ENCODE data around the gene CCDC97. TPM values are rescaled to one million over a fixed set of nuclear protein-coding genes. Genes with fewer than 3 reads are reported as not detected.

CCDC97 gene
- total RNA-seq, 2 experiments from 2014 or later = 20.5 to 23.4 TPM

DNA sequence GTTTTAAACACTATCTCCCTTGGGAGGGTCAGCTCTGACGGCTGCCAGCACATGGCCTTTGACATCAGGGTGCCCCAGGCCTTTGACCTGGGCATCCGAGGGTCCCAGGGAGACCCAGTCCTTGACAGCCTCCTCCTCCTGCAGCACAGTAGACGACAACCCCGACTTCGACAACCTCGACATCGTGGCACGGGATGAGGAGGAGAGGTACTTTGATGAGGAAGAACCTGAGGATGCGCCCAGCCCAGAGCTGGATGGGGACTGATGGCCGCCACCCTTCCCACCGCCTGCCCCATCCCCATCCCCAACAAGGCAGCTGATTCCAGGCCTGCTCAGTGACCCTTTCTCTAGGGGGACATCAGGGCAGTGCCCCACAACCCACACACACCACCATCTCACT is 12.5 kb downstream of the CCDC97 start:
- H3K9me3 Mint-ChIP-seq = no peaks in the 10 kb centered on the region
- ChIA-PET POLR2A (interaction anchor here (0.5 kb wide), 1 partner anchor 43 kb away, joined by 3 read pairs; no protein-coding TSS in a partner anchor), CTCF (interaction anchor here (1.2 to 1.5 kb wide), 2 partner anchors 30 to 42 kb away, joined by 3 to 10 read pairs; partner anchors contain the start of gene B9D2)
- H3K4me3 Mint-ChIP-seq = no peak overlapping the region
- H3K27me3 Mint-ChIP-seq = no peaks in the 10 kb centered on the region
- H3K36me3 Mint-ChIP-seq = peaks cover 23% of the 10 kb centered on the region
- peak overlapping the region; percentile 42 for H3K27ac Mint-ChIP-seq
- intact Hi-C loops (cut with micrococcal nuclease) = no loop called here
- no peak for DNase-seq
- peaks cover 24% of the 10 kb centered on the region for H3K4me1 Mint-ChIP-seq (ENCODE audit: low read depth)

DNA sequence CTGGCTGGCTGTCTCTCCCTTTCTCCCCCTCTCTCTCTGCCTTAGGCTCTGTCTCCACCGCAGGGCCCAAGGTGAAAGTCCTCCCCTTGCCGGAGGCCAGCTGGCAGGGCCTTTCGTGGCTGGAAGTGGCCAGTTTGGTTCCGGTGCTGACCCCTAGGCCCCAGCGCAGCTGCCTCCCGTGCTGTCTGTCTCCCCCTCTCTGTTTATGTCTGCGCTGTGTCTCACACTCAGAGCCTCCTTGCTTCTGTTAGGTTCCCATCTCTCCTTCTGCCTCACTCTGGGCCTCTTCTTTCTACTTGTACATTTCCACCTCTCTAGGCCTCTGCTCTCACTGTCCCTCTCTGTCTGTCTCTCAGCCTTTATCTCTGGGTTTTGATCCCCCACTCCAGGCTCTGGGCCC is 13.1 kb downstream of the CCDC97 start:
- Mint-ChIP-seq H3K4me1 (ENCODE audit: low read depth) (peaks cover 28% of the 10 kb centered on the region), H3K4me3 (no peak overlapping the region)
- POLR2A ChIA-PET = no interaction called here

DNA sequence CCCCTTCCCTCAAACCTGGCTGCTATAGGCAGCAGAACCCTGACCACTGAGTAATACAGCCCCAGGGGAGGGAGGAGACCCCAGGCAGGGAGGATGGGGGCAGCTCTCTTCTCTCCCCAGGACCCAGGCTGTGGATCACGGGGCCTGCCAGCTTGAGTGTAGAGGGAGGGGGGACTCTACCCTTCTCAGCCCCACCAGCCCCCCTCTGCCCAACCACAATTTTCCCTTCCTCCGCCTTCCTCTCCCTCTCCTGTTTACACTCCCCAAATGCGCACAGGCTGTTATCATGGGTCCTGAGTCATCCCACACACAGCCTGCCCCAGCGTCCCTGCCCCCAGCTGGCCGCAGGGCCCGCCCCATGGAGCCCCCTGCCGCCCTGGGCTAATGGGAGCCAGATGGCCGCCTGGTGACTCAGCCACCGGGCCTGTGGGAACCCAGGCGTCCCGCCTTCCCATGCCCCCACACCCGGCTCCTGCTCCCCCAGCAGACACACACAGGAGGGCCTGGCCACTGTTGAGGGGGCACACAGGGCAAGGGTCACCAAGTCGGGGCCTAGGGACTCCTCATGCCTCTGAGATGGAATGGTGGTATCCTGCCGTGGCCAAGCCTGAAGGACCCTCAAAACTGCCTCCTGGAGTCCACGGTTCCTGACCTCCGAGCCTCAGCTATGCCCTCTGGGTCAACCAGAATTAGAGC is 13.6 kb downstream of the CCDC97 start:
- CTCF ChIA-PET = no interaction called here
- H3K4me1 Mint-ChIP-seq (ENCODE audit: low read depth) = peaks cover 33% of the 10 kb centered on the region

More for the DNA sequence above, 13.1 kb downstream of the CCDC97 start:
- Mint-ChIP-seq H3K27me3 (no peaks in the 10 kb centered on the region), H3K36me3 (peaks cover 23% of the 10 kb centered on the region), H3K27ac (peak overlapping the region; percentile 42), H3K9me3 (no peaks in the 10 kb centered on the region)
- intact Hi-C loops (cut with micrococcal nuclease) = no loop called here
- no peak for DNase-seq
- CTCF ChIA-PET = interaction anchor here (1.5 kb wide), 1 partner anchor 29 kb away, joined by 10 read pairs; no protein-coding TSS in a partner anchor

GRCh38 chr19:41324231-41324702 is 14.3 kb downstream of the CCDC97 start:
- H3K27me3 Mint-ChIP-seq = no peaks in the 10 kb centered on the region
- POLR2A ChIA-PET = interaction anchor here (0.9 to 1.5 kb wide), 2 partner anchors 14 to 15 kb away, joined by 3 read pairs; partner anchors contain the start of gene CCDC97
- intact Hi-C loops (cut with micrococcal nuclease) = no loop called here
- H3K27ac Mint-ChIP-seq = peak overlapping the region; percentile 73
- peaks cover 40% of the 10 kb centered on the region for H3K4me1 Mint-ChIP-seq (ENCODE audit: low read depth)
- H3K9me3 Mint-ChIP-seq = no peaks in the 10 kb centered on the region
- CTCF ChIA-PET = no interaction called here
- no peak overlapping the region for H3K4me3 Mint-ChIP-seq
- peaks cover 35% of the 10 kb centered on the region for H3K36me3 Mint-ChIP-seq
- no peak for DNase-seq

More for the DNA sequence above, 13.6 kb downstream of the CCDC97 start:
- DNase-seq = no peak
- Mint-ChIP-seq H3K27me3 (no peaks in the 10 kb centered on the region), H3K36me3 (peaks cover 29% of the 10 kb centered on the region), H3K27ac (peak overlapping the region; percentile 51), H3K4me3 (no peak overlapping the region), H3K9me3 (no peaks in the 10 kb centered on the region)
- intact Hi-C loops (cut with micrococcal nuclease) = no loop called here
- POLR2A ChIA-PET = interaction anchor here (1.5 kb wide), 1 partner anchor 13 kb away, joined by 3 read pairs; the partner anchor contains the start of gene CCDC97

- Mint-ChIP-seq H3K27ac (peak overlapping the region; percentile 73), H3K9me3 (no peaks in the 10 kb centered on the region), H3K4me1 (ENCODE audit: low read depth) (peaks cover 40% of the 10 kb centered on the region), H3K4me3 (no peak overlapping the region), H3K27me3 (no peaks in the 10 kb centered on the region), H3K36me3 (peaks cover 31% of the 10 kb centered on the region)
- POLR2A ChIA-PET = interaction anchor here (0.9 to 1.5 kb wide), 2 partner anchors 15 to 16 kb away, joined by 3 read pairs; partner anchors contain the start of gene CCDC97
- CTCF ChIA-PET = no interaction called here
- DNase-seq = no peak
- intact Hi-C loops (cut with micrococcal nuclease) = no loop called here
These were observed 15.1 kb downstream of the CCDC97 start for GRCh38 chr19:41324921-41325639.

- Mint-ChIP-seq H3K36me3 (peaks cover 32% of the 10 kb centered on the region), H3K27ac (peak overlapping the region; percentile 54), H3K27me3 (no peaks in the 10 kb centered on the region), H3K4me1 (ENCODE audit: low read depth) (peaks cover 43% of the 10 kb centered on the region), H3K9me3 (no peaks in the 10 kb centered on the region), H3K4me3 (no peak overlapping the region)
- no peak for DNase-seq
- intact Hi-C loops (cut with micrococcal nuclease) = no loop called here
- ChIA-PET POLR2A (no interaction called here), CTCF (interaction anchor here (3.6 kb wide), 1 partner anchor 27 kb away, joined by 24 read pairs; the partner anchor contains the start of gene TGFB1)
These were observed 15.6 kb downstream of the CCDC97 start for GRCh38 chr19:41325640-41325946.

GRCh38 chr19:41325947-41326706 is 16.2 kb downstream of the CCDC97 start:
- DNase-seq = peak; percentile 61
- no peaks in the 10 kb centered on the region for H3K9me3 Mint-ChIP-seq
- ChIA-PET CTCF (interaction anchor here (3.6 kb wide), 1 partner anchor 26 kb away, joined by 24 read pairs; the partner anchor contains the start of gene TGFB1), POLR2A (interaction anchor here (2.6 to 3.1 kb wide), 2 partner anchors 25 to 63 kb away, joined by 22 to 43 read pairs; partner anchors contain the start of genes HNRNPUL1 and TGFB1)
- peak overlapping the region; percentile 93 for H3K27ac Mint-ChIP-seq
- peak overlapping the region; percentile 34 for H3K4me3 Mint-ChIP-seq
- no peaks in the 10 kb centered on the region for H3K27me3 Mint-ChIP-seq
- H3K36me3 Mint-ChIP-seq = peaks cover 31% of the 10 kb centered on the region
- peaks cover 45% of the 10 kb centered on the region for H3K4me1 Mint-ChIP-seq (ENCODE audit: low read depth)
- intact Hi-C loops (cut with micrococcal nuclease) = no loop called here

DNA sequence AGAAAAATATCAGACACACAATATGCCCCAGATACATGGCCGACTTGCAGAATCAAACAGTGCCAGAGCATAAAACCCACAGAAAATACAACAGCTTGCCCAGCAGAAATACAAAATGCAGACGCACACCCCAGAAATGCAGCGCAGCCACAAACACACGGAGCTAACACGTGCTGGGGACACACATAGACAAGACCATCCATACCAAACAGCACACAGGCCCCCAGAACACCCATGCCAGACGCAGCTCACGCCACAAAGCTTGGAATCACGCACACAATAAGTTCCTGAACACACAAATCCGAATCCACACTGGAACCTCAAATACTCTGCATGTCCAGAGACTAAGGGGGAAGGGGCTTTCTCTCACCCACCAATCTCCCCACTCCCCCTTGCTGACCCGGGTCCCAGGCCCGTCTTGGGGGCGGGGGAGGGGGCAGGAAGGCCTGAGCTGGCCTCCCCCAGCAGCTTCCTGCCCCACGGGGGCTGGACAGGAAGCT is 17.2 kb downstream of the CCDC97 start:
- intact Hi-C loops (cut with micrococcal nuclease) = loop anchor here (1.0 kb wide), 1 partner anchor 24 kb away; no protein-coding TSS in a partner anchor
- peak; percentile 43 for DNase-seq

DNA sequence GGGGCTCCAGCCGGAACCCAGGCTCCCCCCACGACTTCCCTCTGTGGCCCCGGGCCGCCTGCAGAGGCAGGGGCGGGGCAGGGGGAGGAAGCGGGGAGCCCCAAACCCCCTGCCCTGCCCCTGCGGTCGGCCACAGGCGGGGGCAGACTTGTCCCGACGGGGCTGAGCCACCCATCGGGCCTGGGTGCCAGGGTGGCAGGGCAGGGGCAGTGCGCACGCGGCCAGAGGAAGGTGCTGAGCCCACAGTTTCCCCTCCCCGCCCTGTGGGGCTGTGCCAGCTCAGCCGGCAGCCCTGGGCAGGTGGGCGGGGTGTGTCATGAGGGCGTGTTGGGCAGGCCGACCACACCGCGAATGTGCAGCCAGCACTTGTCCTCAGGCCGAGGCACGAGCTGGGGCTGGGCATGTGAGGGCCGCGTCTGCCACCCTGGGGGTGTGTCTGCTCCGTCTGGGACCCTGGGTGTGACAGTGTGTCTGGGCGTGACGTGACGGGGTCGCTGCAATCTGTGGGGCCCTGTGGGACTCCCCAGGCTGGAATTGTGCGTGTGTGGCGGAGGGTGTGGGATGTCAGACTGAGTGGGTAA is 17.7 kb downstream of the CCDC97 start:
- Mint-ChIP-seq H3K9me3 (no peaks in the 10 kb centered on the region), H3K4me3 (peak overlapping the region; percentile 80), H3K27me3 (no peaks in the 10 kb centered on the region), H3K27ac (peak overlapping the region; percentile 96), H3K4me1 (ENCODE audit: low read depth) (peaks cover 56% of the 10 kb centered on the region), H3K36me3 (peaks cover 42% of the 10 kb centered on the region)
- POLR2A ChIA-PET = interaction anchor here (0.6 to 3.1 kb wide), 11 partner anchors 14 to 221 kb away, joined by 3 to 43 read pairs (median 4); partner anchors contain the start of genes HNRNPUL1 and TGFB1
- CTCF ChIA-PET = interaction anchor here (0.6 to 3.6 kb wide), 7 partner anchors 19 to 509 kb away, joined by 3 to 24 read pairs (median 3); partner anchors contain the start of genes HNRNPUL1 and TGFB1
- intact Hi-C loops (cut with micrococcal nuclease) = loop anchor here (1.0 kb wide), 3 partner anchors 17 to 64 kb away; partner anchors contain the start of gene CCDC97
- peak; percentile 93 for DNase-seq

More for the DNA sequence above, 17.2 kb downstream of the CCDC97 start:
- Mint-ChIP-seq H3K36me3 (peaks cover 37% of the 10 kb centered on the region), H3K4me1 (ENCODE audit: low read depth) (peaks cover 51% of the 10 kb centered on the region), H3K4me3 (peak overlapping the region; percentile 75), H3K27me3 (no peaks in the 10 kb centered on the region), H3K9me3 (no peaks in the 10 kb centered on the region), H3K27ac (peak overlapping the region; percentile 93)
- CTCF ChIA-PET = interaction anchor here (0.6 to 3.6 kb wide), 6 partner anchors 19 to 508 kb away, joined by 3 to 24 read pairs (median 4); partner anchors contain the start of genes HNRNPUL1 and TGFB1
- POLR2A ChIA-PET = interaction anchor here (0.6 to 3.1 kb wide), 11 partner anchors 15 to 222 kb away, joined by 3 to 43 read pairs (median 4); partner anchors contain the start of genes HNRNPUL1 and TGFB1

DNA sequence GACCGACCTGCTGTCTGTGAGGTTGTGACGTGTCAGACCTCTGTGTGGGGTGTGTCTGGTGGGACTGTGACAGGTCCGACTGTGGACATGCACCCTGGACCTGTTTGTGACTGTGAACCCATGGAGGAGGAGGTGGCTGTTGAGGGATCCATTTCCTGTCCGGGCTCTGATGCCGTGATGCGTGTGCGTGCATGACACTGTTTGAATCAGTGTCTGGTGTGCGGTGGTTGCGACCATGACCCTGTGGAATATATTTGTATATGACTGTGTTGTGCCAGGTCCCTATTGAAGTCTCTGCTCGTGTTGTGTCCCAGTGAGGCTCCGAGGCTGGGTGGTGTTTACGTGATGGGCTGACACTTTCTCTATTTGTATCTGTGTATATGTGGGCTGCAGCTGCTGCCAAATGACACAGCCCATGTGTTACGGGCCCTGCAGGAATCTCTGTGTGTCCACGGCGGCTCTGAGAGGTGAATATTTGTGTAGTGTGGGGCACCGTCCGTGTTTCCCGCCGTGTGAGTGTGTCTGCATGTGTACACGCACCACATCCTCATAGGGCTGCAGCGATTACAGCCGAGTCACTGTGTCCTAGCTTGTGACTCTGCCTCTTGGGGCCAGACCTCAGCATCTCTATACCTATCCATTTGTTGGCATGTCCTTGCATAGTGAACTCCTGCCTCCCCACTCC is 18.3 kb downstream of the CCDC97 start:
- Mint-ChIP-seq H3K36me3 (peaks cover 44% of the 10 kb centered on the region), H3K27me3 (no peaks in the 10 kb centered on the region), H3K4me3 (peak overlapping the region; percentile 80), H3K9me3 (no peaks in the 10 kb centered on the region), H3K27ac (peak overlapping the region; percentile 96), H3K4me1 (ENCODE audit: low read depth) (peaks cover 58% of the 10 kb centered on the region)
- POLR2A ChIA-PET = interaction anchor here (0.9 to 3.1 kb wide), 7 partner anchors 13 to 65 kb away, joined by 3 to 43 read pairs (median 4); partner anchors contain the start of genes HNRNPUL1 and TGFB1
- intact Hi-C loops (cut with micrococcal nuclease) = loop anchor here (1.0 kb wide), 2 partner anchors 18 to 65 kb away; partner anchors contain the start of gene CCDC97
- DNase-seq = peak; percentile 80
- CTCF ChIA-PET = interaction anchor here (1.0 to 3.6 kb wide), 4 partner anchors 20 to 509 kb away, joined by 3 to 24 read pairs (median 3); partner anchors contain the start of gene TGFB1
